CD4-positive, alpha-beta T cell treated with Interferon alpha-2 for 1 hour (primary cell): ENCODE data around the gene MRAP.

Source experiments
- DNase-seq, 2 donors: peaks; one replicate each; pipeline ENCODE4 v3.0.0-alpha.2; 2020 to 2022

MRAP gene

GRCh38 chr21:32350211-32350980, 51.7 kb downstream of the MRAP start:
- no peak for DNase-seq

GRCh38 chr21:32350981-32351380, 52.3 kb downstream of the MRAP start:
- no peak for DNase-seq

GRCh38 chr21:32351428-32351827, 52.8 kb downstream of the MRAP start:
- no peak for DNase-seq

- DNase-seq, result no peak
Measured at GRCh38 chr21:32352526-32352925, 53.9 kb downstream of the MRAP start.

- DNase-seq, result no peak
Measured at GRCh38 chr21:32353002-32353711, 54.5 kb downstream of the MRAP start.

- DNase-seq, result no peak
Measured at GRCh38 chr21:32356874-32357395, 58.3 kb downstream of the MRAP start.

- no peak for DNase-seq
Measured at GRCh38 chr21:32359719-32360260, 61.1 kb downstream of the MRAP start.

GRCh38 chr21:32360401-32360975, 61.8 kb downstream of the MRAP start:
- no peak for DNase-seq
